CD4-positive, alpha-beta memory T cell (primary cell): ENCODE data around the gene BOK. TPM values are rescaled to one million over a fixed set of nuclear protein-coding genes. Genes with fewer than 3 reads are reported as not detected.
A peak's percentile ranks its signal among the peaks of the same experiment; 100 is the strongest.
"Not testable (repeated sequence)": the region's sequence is repeated elsewhere in the genome, so short reads cannot be mapped to it uniquely, and the experiment has no call there.

Source experiments
- CTCF ChIA-PET: fragments of 350-600 bp; sonication (Branson Sonifier 250); formaldehyde crosslinking; loops from one replicate; lab custom pipeline; 2021; ENCODE audit warnings: inconsistent platforms; ENCODE audit not compliant: partially characterized antibody; lab: Charles Lee
- POLR2A ChIA-PET: fragments of 350-600 bp; sonication (Branson Sonifier 250); formaldehyde crosslinking; loops from one replicate; lab custom pipeline; 2021; ENCODE audit not compliant: partially characterized antibody; lab: Charles Lee
- DNase-seq, 5 donors: peaks; one replicate each; pipeline versions ENCODE4 v3.0.0 to v3.0.0-alpha.2; 2020 to 2022; ENCODE audit warnings: mixed read lengths in 1 of 5
- H3K27ac ChIP-seq: one replicate; pipeline ENCODE4 v1.7.0; 2013; ENCODE audit warnings: low read depth, low read length
- H3K27me3 ChIP-seq: 2 replicates; pipeline ENCODE4 v1.7.0; 2013; ENCODE audit warnings: mild to moderate bottlenecking, low read length, moderate library complexity; ENCODE audit not compliant: insufficient read depth
- H3K36me3 ChIP-seq: 2 replicates; pipeline ENCODE4 v1.7.0; 2013; ENCODE audit warnings: mild to moderate bottlenecking, low read length, moderate library complexity; ENCODE audit not compliant: insufficient read depth
- H3K4me1 ChIP-seq: 2 replicates; pipeline ENCODE4 v1.7.0; 2013; ENCODE audit warnings: mild to moderate bottlenecking, low read length, moderate library complexity; ENCODE audit not compliant: insufficient read depth
- H3K4me3 ChIP-seq, 2 donors: one replicate each; pipeline ENCODE4 v1.7.0; 2013; ENCODE audit warnings: low read length in 2 of 2, mild to moderate bottlenecking in 1 of 2
- H3K9me3 ChIP-seq, 2 donors: one replicate each; pipeline ENCODE4 v1.7.0; 2013; ENCODE audit warnings: low read length in 2 of 2, control low read depth in 1 of 2; ENCODE audit not compliant: control insufficient read depth in 1 of 2
- H3K27ac Mint-ChIP-seq, 7 donors: one replicate each; pipeline ENCODE4 v1.8.0; 2020 to 2021; ENCODE audit warnings: mixed read lengths in 7 of 7, mild to moderate bottlenecking in 6 of 7, inconsistent platforms in 3 of 7, moderate library complexity in 3 of 7
- H3K27me3 Mint-ChIP-seq, 2 donors: one replicate each; pipeline ENCODE4 v1.8.0; 2020 to 2021; ENCODE audit warnings: mixed read lengths in 2 of 2
- H3K36me3 Mint-ChIP-seq, 2 donors: one replicate each; pipeline ENCODE4 v1.8.0; 2020 to 2021; ENCODE audit warnings: mixed read lengths in 2 of 2, inconsistent platforms in 1 of 2, mild to moderate bottlenecking in 1 of 2
- H3K4me1 Mint-ChIP-seq, 4 donors: one replicate each; pipeline ENCODE4 v1.8.0; 2020 to 2021; ENCODE audit warnings: mixed read lengths in 4 of 4, mild to moderate bottlenecking in 1 of 4
- H3K4me3 Mint-ChIP-seq, 8 donors: one replicate each; pipeline ENCODE4 v1.8.0; 2020 to 2021; ENCODE audit warnings: mixed read lengths in 8 of 8, mild to moderate bottlenecking in 7 of 8, moderate library complexity in 6 of 8, inconsistent platforms in 3 of 8
- H3K9me3 Mint-ChIP-seq, 8 donors: one replicate each; pipeline ENCODE4 v1.8.0; 2020 to 2021; ENCODE audit warnings: mixed read lengths in 8 of 8, mild to moderate bottlenecking in 5 of 8, inconsistent platforms in 3 of 8, moderate library complexity in 1 of 8
- intact Hi-C: fragments of 100-400 bp; cut with micrococcal nuclease; formaldehyde crosslinking; loops from one replicate; pipeline ENCODE4 v1.15.1; 2023
- polyA plus RNA-seq, 2 donors: library from polyadenylated mRNA; unstranded; fragments of 300-500 nt; fragmentation: Illumina TruSeq; gene quantifications; one replicate each; pipeline ENCODE4 v1.2.3, GENCODE V29; 2021
- total RNA-seq, 2 experiments: library from RNA; stranded (reverse); gene quantifications; one replicate each; pipeline ENCODE4 v1.2.3, GENCODE V29; 2021

The BOK gene
- total and polyA plus RNA-seq, 4 experiments from 2014 or later = not detected

DNA sequence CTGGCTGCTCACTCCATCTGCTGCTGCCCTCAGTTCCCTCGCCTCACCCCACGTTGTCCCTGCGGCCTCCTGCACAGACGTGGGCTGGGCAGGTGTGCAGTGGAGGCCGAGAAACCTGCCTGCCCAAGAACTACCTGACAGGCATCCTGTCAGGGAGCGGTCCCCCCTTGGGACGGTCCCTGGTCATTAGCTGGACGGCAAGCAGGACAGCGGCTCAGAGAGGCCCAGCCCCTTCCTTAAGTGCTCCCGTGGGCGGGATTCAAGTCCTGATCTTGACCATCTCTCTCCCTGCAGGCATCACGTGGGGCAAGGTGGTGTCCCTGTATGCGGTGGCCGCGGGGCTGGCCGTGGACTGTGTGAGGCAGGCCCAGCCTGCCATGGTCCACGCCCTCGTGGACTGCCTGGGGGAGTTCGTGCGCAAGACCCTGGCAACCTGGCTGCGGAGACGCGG lies 11.3 kb downstream of the BOK start:
- no peaks in the 10 kb centered on the region for H3K27me3 ChIP-seq
- no peaks in the 10 kb centered on the region for H3K27me3 Mint-ChIP-seq
- no peaks in the 10 kb centered on the region for H3K9me3 ChIP-seq
- intact Hi-C loops = no loop called here
- no peaks in the 10 kb centered on the region for H3K36me3 Mint-ChIP-seq
- no peak overlapping the region for H3K4me3 ChIP-seq
- H3K4me3 Mint-ChIP-seq = no peak overlapping the region
- H3K27ac ChIP-seq = no peak overlapping the region
- ChIA-PET POLR2A (no interaction called here), CTCF (no interaction called here)
- peaks cover 0 to 2% (median 0%) of the 10 kb centered on the region in 8 donors for H3K9me3 Mint-ChIP-seq
- no peak overlapping the region for H3K27ac Mint-ChIP-seq
- no peaks in the 10 kb centered on the region for H3K36me3 ChIP-seq
- H3K4me1 Mint-ChIP-seq = no peaks in the 10 kb centered on the region
- no peaks in the 10 kb centered on the region for H3K4me1 ChIP-seq
- no peak for DNase-seq

DNA sequence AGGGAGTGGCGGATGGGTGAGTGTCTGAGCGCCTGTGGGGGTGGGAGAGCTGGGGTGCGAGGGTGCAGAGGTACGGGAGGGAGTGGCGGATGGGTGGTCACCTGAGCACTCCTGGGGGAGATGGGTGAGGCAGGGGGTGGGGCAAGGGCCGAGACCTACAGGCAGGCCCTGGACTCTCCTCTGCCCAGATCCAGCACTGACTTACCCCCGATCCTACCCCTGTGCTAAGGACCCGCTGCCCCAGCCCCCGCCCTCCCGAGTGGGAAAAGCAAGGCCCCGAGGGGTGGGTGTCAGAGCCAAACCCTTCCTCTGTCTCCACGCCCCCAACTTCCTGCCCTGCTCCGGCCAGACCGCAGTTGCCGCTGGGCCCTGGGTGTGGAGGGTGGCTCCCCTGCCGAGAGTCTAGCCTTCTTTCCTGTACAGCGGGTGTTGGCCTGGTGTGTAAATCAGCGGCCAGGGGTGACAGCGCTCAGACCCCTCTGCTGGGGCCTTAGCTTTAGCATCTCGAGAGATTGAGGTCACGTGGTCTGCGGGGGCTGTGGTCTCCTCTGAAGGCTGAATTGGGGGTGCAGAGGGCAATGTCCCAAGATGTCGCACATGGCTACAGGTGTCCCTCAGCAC lies 12.5 kb downstream of the BOK start:
- no peak overlapping the region for H3K27ac ChIP-seq

DNA sequence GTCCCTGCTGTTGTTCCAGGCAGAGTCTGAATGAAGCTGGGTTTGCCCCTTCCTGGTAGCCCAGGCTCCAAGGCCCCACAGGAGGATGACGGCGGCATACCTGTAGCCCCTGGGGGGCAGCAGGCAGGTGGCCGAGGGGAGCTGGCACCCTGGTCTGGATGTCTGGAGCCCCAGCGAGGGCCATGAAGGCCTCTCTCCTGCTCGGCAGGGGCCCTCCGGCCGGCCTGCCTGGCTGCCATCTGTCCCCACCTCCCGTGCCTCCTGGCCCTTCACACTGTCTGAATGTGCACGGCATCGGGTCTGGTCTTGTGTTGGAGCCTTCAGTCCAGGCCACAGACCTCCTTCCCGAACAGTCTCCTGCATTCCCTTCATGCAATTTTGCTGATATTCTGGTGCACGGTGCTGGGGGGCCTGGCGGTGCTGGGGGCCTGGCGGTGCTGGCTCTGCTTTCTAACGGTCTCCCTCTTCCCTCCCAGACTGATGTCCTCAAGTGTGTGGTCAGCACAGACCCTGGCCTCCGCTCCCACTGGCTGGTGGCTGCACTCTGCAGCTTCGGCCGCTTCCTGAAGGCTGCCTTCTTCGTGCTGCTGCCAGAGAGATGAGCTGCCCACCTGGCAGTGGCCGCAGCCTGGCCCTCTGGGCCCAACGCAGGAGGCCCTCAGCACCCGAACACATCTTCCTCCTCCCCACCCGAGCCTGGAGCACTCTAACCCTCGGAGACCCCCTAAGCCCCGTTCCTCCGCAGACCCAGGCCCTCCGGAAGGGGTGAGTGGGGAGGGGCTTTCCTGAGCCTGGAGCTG lies 13.5 kb downstream of the BOK start:
- Mint-ChIP-seq H3K9me3 (peaks cover 0 to 2% (median 0%) of the 10 kb centered on the region in 8 donors), H3K36me3 (peaks cover 0 to 2% of the 10 kb centered on the region in 2 donors), H3K4me1 (no peaks in the 10 kb centered on the region), H3K4me3 (no peak overlapping the region), H3K27me3 (no peaks in the 10 kb centered on the region), H3K27ac (peak overlapping the region in 1 of 7 donors; percentile 70)
- Histone ChIP-seq H3K4me3 (no peak overlapping the region), H3K9me3 (no peaks in the 10 kb centered on the region), H3K36me3 (no peaks in the 10 kb centered on the region), H3K27me3 (no peaks in the 10 kb centered on the region), H3K4me1 (no peaks in the 10 kb centered on the region), H3K27ac (no peak overlapping the region)
- intact Hi-C loops = no loop called here
- CTCF ChIA-PET = no interaction called here
- no peak for DNase-seq
- POLR2A ChIA-PET = no interaction called here

More for the DNA sequence above, 12.5 kb downstream of the BOK start:
- no peak for DNase-seq
- Mint-ChIP-seq H3K4me1 (no peaks in the 10 kb centered on the region), H3K27ac (no peak overlapping the region), H3K27me3 (no peaks in the 10 kb centered on the region), H3K9me3 (peaks cover 0 to 2% (median 0%) of the 10 kb centered on the region in 8 donors), H3K4me3 (no peak overlapping the region), H3K36me3 (peaks cover 0 to 2% of the 10 kb centered on the region in 2 donors)
- Histone ChIP-seq H3K4me1 (no peaks in the 10 kb centered on the region), H3K9me3 (no peaks in the 10 kb centered on the region), H3K4me3 (no peak overlapping the region), H3K36me3 (no peaks in the 10 kb centered on the region), H3K27me3 (no peaks in the 10 kb centered on the region)
- ChIA-PET POLR2A (no interaction called here), CTCF (no interaction called here)
- intact Hi-C loops = no loop called here

DNA sequence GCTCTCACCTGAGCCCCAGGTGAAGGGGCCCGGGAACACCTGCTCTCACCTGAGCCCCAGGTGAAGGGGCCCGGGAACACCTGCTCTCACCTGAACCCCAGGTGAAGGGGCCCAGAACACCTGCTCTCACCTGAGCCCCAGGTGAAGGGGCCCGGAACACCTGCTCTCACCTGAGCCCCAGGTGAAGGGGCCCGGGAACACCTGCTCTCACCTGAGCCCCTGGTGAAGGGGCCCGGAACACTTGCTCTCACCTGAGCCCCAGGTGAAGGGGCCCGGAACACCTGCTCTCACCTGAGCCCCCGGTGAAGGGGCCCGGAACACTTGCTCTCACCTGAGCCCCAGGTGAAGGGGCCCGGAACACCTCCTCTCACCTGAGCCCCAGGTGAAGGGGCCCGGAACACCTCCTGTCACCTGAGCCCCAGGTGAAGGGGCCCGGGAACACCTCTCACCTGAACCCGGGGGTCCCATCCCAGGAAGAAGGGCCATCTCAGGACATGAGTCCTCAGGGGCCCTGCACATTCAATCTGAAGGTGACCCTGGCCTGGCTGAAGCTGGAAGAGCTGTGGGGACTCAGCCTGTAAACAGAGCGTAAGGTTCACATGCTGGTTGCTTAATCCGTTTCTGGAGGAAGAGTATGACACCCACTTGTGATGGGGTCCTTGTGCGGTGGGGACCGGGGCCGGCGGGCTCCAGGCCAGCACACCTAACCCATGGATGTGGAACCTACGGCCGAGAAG lies 14.5 kb downstream of the BOK start:
- H3K27me3 ChIP-seq, DNase-seq, H3K36me3 Mint-ChIP-seq, H3K4me3 Mint-ChIP-seq, H3K27ac Mint-ChIP-seq, H3K9me3 Mint-ChIP-seq, intact Hi-C loops, H3K4me1 Mint-ChIP-seq, H3K4me1 ChIP-seq, H3K36me3 ChIP-seq, H3K4me3 ChIP-seq, H3K27ac ChIP-seq, POLR2A ChIA-PET, CTCF ChIA-PET, H3K27me3 Mint-ChIP-seq, H3K9me3 ChIP-seq: not testable (repeated sequence)

DNA sequence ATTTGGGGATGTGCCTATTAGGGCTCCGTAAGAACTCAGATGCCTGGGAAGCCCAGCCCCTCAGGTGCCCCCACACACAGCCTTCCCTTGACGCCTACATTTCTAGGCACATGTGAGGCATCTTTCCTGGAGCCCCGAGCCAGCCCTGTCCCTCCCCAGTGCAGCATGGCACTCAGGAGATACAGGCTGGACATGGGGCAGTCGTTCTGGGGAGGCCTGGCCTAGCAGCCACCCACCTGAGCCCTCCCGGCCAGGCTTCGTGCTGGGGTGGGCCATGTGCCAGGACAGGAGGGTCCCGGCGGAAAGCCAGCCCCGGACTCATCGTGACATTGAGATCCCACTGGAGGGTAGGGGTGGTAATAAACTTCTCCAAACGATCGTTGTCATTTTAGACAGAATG lies 15.2 kb downstream of the BOK start:
- intact Hi-C loops = no loop called here
- peaks cover 0 to 2% (median 0%) of the 10 kb centered on the region in 8 donors for H3K9me3 Mint-ChIP-seq
- POLR2A ChIA-PET = no interaction called here
- H3K4me3 ChIP-seq = no peak overlapping the region
- H3K36me3 ChIP-seq = no peaks in the 10 kb centered on the region
- no peaks in the 10 kb centered on the region for H3K27me3 ChIP-seq
- peaks cover 4 to 5% of the 10 kb centered on the region in 2 donors for H3K36me3 Mint-ChIP-seq
- H3K9me3 ChIP-seq = no peaks in the 10 kb centered on the region
- H3K4me1 Mint-ChIP-seq = no peaks in the 10 kb centered on the region
- H3K4me3 Mint-ChIP-seq = no peak overlapping the region
- no peaks in the 10 kb centered on the region for H3K4me1 ChIP-seq
- CTCF ChIA-PET = no interaction called here
- H3K27ac Mint-ChIP-seq = no peak overlapping the region
- H3K27ac ChIP-seq = no peak overlapping the region
- DNase-seq = no peak
- H3K27me3 Mint-ChIP-seq = no peaks in the 10 kb centered on the region

DNA sequence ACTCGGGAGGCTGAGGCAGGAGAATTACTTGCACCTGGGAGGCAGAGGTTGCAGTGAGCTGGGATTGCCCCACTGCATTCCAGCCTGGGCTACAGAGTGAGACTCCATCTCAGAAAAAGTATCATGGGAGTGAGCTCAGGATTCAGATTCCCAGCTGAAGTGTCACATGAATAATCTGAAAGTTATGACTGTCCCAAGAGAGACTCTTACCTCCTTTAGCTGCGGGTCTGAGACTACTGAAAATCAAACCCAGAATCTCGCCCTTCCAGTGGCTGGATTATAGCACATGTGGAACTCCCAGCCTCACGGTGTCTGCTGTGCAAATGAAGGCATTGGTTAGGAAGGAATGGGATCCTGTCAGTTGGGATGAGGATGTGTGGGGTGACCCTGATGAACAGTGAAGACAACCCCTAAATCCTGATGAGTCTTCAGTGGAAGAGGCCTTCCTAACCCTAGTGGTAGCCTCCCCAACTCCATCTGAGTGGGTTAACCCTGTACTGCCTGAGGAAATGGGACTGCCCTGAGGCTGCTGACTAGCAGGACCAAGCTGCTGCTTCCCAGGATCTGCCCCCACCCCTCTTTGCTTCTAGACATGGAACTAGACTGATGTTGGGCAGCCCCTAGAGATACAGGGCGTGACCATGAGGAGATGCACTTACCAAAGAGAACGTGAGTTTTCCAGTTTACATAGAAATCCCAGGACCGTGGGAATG lies 16.5 kb downstream of the BOK start:
- Histone ChIP-seq H3K27me3 (no peaks in the 10 kb centered on the region), H3K4me1 (no peaks in the 10 kb centered on the region), H3K27ac (no peak overlapping the region), H3K36me3 (no peaks in the 10 kb centered on the region), H3K4me3 (no peak overlapping the region), H3K9me3 (no peaks in the 10 kb centered on the region)
- no peak for DNase-seq
- H3K4me1 Mint-ChIP-seq = no peaks in the 10 kb centered on the region
- no peaks in the 10 kb centered on the region for H3K27me3 Mint-ChIP-seq
- intact Hi-C loops = no loop called here
- no peak overlapping the region for H3K27ac Mint-ChIP-seq
- ChIA-PET POLR2A (no interaction called here), CTCF (no interaction called here)
- H3K4me3 Mint-ChIP-seq = no peak overlapping the region
- peaks cover 4 to 7% of the 10 kb centered on the region in 2 donors for H3K36me3 Mint-ChIP-seq
- peaks cover 0 to 2% (median 0%) of the 10 kb centered on the region in 8 donors for H3K9me3 Mint-ChIP-seq
